Nephron (organoid): ENCODE measurements around the gene RAB18.

Source experiments
- H3K27ac Mint-ChIP-seq, 3 experiments: 2 replicates each; pipeline ENCODE4 v1.8.0; 2020; ENCODE audit warnings: mixed read lengths in 3 of 3, mild to moderate bottlenecking in 2 of 3, moderate library complexity in 1 of 3
- H3K27me3 Mint-ChIP-seq: 2 replicates; pipeline ENCODE4 v1.8.0; 2021; ENCODE audit warnings: low read depth, mild to moderate bottlenecking, moderate library complexity, mixed read lengths
- H3K36me3 Mint-ChIP-seq: 2 replicates; pipeline ENCODE4 v1.8.0; 2020; ENCODE audit warnings: low read depth, mixed read lengths
- H3K4me1 Mint-ChIP-seq: 2 replicates; pipeline ENCODE4 v1.8.0; 2020; ENCODE audit warnings: mixed read lengths
- H3K4me3 Mint-ChIP-seq, 3 experiments: 2 replicates each; pipeline ENCODE4 v1.8.0; 2020; ENCODE audit warnings: mild to moderate bottlenecking in 3 of 3, mixed read lengths in 3 of 3, moderate library complexity in 2 of 3
- H3K9me3 Mint-ChIP-seq: 2 replicates; pipeline ENCODE4 v1.8.0; 2020; ENCODE audit warnings: mixed read lengths
- TF ChIP-seq, protein P1 (sequence below), 3 experiments: fragments of 200-600 bp; sonication (generic); IDR thresholded peaks; one replicate each; pipeline ENCODE4 v1.5.0; 2021; ENCODE audit warnings: antibody characterized with exemption in 3 of 3; ENCODE audit not compliant: unreplicated experiment in 3 of 3

Gene RAB18

DNA sequence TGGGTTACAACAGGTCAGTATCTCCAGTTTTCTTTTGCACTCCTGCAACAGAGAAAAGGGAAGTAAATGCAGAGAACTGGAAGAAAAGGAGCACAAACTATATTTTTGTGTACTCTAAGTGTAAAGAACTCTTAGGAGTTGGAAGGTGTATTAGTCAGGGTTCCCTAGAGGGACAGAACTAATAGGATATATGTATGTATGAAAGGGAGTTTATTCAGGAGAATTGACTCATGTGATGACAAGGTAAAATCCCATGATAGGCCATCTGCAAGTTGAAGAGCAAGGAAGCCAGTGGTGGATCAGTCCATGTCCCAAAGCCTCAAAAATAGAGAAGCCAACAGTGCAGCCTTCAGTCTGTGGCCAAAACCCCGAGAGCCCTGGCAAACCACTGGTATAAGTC is 22.6 kb upstream of the RAB18 start:
- no peaks in the 10 kb centered on the region for H3K9me3 Mint-ChIP-seq
- H3K27me3 Mint-ChIP-seq = peaks cover 3% of the 10 kb centered on the region
- no peaks in the 10 kb centered on the region for H3K36me3 Mint-ChIP-seq
- no peak overlapping the region for H3K27ac Mint-ChIP-seq
- H3K4me1 Mint-ChIP-seq = no peaks in the 10 kb centered on the region
- TF ChIP-seq, protein P1, sequence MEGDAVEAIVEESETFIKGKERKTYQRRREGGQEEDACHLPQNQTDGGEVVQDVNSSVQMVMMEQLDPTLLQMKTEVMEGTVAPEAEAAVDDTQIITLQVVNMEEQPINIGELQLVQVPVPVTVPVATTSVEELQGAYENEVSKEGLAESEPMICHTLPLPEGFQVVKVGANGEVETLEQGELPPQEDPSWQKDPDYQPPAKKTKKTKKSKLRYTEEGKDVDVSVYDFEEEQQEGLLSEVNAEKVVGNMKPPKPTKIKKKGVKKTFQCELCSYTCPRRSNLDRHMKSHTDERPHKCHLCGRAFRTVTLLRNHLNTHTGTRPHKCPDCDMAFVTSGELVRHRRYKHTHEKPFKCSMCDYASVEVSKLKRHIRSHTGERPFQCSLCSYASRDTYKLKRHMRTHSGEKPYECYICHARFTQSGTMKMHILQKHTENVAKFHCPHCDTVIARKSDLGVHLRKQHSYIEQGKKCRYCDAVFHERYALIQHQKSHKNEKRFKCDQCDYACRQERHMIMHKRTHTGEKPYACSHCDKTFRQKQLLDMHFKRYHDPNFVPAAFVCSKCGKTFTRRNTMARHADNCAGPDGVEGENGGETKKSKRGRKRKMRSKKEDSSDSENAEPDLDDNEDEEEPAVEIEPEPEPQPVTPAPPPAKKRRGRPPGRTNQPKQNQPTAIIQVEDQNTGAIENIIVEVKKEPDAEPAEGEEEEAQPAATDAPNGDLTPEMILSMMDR (IDR thresholded peaks at IDR 0.05; ENCODE audit: unreplicated experiment in 3 of 3) = no peak
- no peak overlapping the region for H3K4me3 Mint-ChIP-seq

DNA sequence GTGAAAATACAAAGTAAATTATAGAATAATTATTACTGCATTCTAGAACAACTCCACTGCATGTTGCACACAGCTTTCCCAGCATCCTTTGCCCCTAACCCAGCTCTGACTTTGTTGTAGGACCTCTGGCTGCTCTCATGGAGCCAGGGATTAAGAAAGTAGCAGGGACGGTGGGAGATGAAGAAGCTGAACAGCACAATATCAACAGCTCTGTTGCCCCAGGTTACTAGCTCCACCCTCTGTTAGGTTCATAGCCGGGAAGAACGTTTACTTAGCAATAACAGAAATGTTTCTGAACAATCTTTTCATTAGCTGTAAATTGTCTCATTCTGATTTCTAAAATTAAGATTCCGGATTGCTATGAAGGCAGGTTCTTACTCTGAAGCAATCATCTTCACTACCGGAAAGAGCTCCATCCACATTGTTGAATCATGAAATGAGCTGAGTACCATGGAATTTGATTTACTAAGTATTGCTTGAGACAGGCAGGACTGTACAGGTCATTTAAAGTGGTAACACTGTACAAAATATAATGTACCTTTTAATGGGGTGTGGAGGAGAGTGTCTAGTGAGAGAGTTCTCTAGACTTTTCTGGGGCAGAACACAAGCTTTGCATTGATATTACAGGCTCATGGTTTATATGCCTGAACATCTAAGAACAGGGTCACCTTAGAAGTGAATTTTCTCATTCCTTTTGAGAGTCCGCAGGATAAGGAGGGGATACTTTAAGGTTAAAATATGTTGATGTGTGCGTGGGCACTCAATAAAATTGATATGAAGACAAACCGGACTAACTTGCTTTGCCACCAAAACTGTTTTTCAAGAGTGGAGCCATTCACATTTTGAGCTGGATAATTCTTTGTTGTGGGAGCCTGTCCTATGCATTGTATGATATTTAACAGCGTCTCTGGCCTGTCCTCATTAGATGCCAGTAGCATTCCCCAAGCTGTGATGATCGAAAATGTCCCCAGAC is 20.8 kb upstream of the RAB18 start:
- H3K27me3 Mint-ChIP-seq = peaks cover 8% of the 10 kb centered on the region
- no peak overlapping the region for H3K27ac Mint-ChIP-seq
- peaks cover 6% of the 10 kb centered on the region for H3K9me3 Mint-ChIP-seq
- TF ChIP-seq, protein P1 (IDR thresholded peaks at IDR 0.05; ENCODE audit: unreplicated experiment in 3 of 3) = no peak
- no peaks in the 10 kb centered on the region for H3K36me3 Mint-ChIP-seq
- H3K4me3 Mint-ChIP-seq = no peak overlapping the region
- H3K4me1 Mint-ChIP-seq = no peaks in the 10 kb centered on the region

DNA sequence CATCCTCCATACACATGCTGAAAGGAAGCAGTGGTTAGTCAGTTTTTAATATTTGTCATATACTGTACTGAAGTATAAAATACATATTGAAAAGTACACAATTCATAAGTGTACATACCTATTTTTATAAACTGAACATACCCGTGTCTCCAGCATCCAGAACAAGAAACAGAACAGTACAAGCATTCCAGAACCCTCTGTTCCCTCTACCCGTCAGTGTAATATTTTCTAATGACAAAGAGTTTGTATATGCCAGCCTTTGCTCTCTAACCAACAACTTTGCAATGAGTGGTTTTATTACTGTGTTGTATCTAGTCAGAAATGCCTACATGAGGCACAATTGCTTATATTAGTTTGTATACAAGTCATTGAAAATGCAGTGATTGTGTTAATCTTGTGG is 18.7 kb upstream of the RAB18 start:
- H3K9me3 Mint-ChIP-seq = peaks cover 10% of the 10 kb centered on the region
- no peak overlapping the region for H3K4me3 Mint-ChIP-seq
- H3K27ac Mint-ChIP-seq = no peak overlapping the region
- H3K36me3 Mint-ChIP-seq = no peaks in the 10 kb centered on the region
- TF ChIP-seq, protein P1 (IDR thresholded peaks at IDR 0.05; ENCODE audit: unreplicated experiment in 3 of 3) = no peak
- H3K4me1 Mint-ChIP-seq = no peaks in the 10 kb centered on the region
- peaks cover 8% of the 10 kb centered on the region for H3K27me3 Mint-ChIP-seq

DNA sequence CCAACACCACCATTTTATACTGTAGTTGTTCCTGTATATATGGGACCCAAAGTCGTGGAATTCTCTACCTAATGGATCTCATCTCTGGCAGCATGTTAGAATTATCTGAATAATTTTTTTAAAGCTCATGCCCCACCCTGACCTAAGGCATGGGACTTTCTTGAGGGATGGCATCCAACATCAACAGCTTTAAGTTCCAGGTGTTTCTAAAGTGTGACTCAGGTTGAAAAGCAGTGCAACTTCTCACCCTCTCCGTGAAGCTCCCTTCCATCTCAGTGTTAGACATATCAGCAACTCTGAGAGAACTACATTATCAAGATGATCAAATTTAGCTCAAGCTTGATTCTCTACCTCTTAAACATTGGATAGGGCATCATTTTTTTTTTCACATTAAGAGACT is 18.1 kb upstream of the RAB18 start:
- H3K27me3 Mint-ChIP-seq = peaks cover 8% of the 10 kb centered on the region
- no peaks in the 10 kb centered on the region for H3K36me3 Mint-ChIP-seq
- H3K27ac Mint-ChIP-seq = no peak overlapping the region
- TF ChIP-seq, protein P1 (IDR thresholded peaks at IDR 0.05; ENCODE audit: unreplicated experiment in 3 of 3) = no peak
- no peaks in the 10 kb centered on the region for H3K4me1 Mint-ChIP-seq
- no peak overlapping the region for H3K4me3 Mint-ChIP-seq
- peaks cover 16% of the 10 kb centered on the region for H3K9me3 Mint-ChIP-seq

DNA sequence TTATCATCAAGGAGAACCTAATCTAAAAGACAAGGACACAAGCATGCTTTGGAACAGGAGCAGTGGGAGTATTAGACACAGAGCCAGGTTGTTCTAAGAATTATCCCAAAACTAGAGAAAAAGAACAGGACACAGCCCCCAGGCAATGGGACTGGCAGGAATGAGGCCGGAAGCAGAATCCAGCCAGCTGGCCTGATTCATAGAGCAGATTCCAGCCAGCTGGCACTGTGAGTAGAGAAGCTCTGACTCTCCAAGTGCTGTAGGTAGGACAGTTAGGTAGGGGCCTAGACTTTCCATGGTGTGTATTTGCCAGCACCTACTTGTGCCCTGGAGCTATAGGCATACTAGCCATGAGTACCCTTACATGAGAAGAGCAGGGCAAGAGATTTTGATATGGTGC is 13.3 kb upstream of the RAB18 start:
- H3K9me3 Mint-ChIP-seq = peaks cover 27% of the 10 kb centered on the region
- TF ChIP-seq, protein P1 (IDR thresholded peaks at IDR 0.05; ENCODE audit: unreplicated experiment in 3 of 3) = no peak
- H3K4me3 Mint-ChIP-seq = no peak overlapping the region
- no peaks in the 10 kb centered on the region for H3K36me3 Mint-ChIP-seq
- no peaks in the 10 kb centered on the region for H3K4me1 Mint-ChIP-seq
- peaks cover 4% of the 10 kb centered on the region for H3K27me3 Mint-ChIP-seq
- no peak overlapping the region for H3K27ac Mint-ChIP-seq
